Keratinocyte (primary cell): ENCODE measurements around the gene FES.

Experiments
- EZH2 ChIP-seq: IDR thresholded peaks from one replicate; pipeline ENCODE4 v1.6.1; 2012; ENCODE audit warnings: inconsistent platforms, mild to moderate bottlenecking, low read length, moderate library complexity
- TF ChIP-seq, protein P1 (sequence below), 3 experiments: IDR thresholded peaks in 1 of 3; conservative IDR thresholded peaks in 1 of 3; optimal IDR thresholded peaks in 1 of 3; 2 replicates in 2 of 3; 3 replicates in 1 of 3; pipeline versions ENCODE3 to v1.5.1; 2011; ENCODE audit warnings: low read length in 3 of 3, mild to moderate bottlenecking in 3 of 3, moderate library complexity in 2 of 3, control low read depth in 1 of 3, inconsistent platforms in 1 of 3; ENCODE audit not compliant: insufficient read depth in 2 of 3; ENCODE audit errors: extremely low read depth in 1 of 3

GRCh38 chr15:90921887-90922286 lies 37.6 kb downstream of the FES start:
- TF ChIP-seq, protein P1, sequence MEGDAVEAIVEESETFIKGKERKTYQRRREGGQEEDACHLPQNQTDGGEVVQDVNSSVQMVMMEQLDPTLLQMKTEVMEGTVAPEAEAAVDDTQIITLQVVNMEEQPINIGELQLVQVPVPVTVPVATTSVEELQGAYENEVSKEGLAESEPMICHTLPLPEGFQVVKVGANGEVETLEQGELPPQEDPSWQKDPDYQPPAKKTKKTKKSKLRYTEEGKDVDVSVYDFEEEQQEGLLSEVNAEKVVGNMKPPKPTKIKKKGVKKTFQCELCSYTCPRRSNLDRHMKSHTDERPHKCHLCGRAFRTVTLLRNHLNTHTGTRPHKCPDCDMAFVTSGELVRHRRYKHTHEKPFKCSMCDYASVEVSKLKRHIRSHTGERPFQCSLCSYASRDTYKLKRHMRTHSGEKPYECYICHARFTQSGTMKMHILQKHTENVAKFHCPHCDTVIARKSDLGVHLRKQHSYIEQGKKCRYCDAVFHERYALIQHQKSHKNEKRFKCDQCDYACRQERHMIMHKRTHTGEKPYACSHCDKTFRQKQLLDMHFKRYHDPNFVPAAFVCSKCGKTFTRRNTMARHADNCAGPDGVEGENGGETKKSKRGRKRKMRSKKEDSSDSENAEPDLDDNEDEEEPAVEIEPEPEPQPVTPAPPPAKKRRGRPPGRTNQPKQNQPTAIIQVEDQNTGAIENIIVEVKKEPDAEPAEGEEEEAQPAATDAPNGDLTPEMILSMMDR (optimal IDR thresholded peaks at IDR 0.05 in 1 of 3, IDR thresholded peaks at IDR 0.05 in 1 of 3, conservative IDR thresholded peaks at IDR 0.05 in 1 of 3; ENCODE audit: extremely low read depth in 1 of 3, insufficient read depth in 2 of 3, low read length in 3 of 3): no peak
- TF ChIP-seq EZH2: no peak
